Loucy (cell line): ENCODE measurements around the gene BANP.

Experiments used
- EZH2phosphoT487 ChIP-seq: fragments of 200-600 bp; IDR thresholded peaks from 2 replicates; pipeline ENCODE4 v1.6.1; 2018; ENCODE audit warnings: antibody characterized with exemption, mild to moderate bottlenecking, moderate library complexity, borderline replicate concordance
- TF ChIP-seq, protein P1 (sequence below): fragments of 200-600 bp; sonication (generic); conservative IDR thresholded peaks from 2 replicates; pipeline ENCODE4 v1.5.1; 2014; ENCODE audit warnings: mild to moderate bottlenecking, antibody characterized with exemption, low read length

DNA sequence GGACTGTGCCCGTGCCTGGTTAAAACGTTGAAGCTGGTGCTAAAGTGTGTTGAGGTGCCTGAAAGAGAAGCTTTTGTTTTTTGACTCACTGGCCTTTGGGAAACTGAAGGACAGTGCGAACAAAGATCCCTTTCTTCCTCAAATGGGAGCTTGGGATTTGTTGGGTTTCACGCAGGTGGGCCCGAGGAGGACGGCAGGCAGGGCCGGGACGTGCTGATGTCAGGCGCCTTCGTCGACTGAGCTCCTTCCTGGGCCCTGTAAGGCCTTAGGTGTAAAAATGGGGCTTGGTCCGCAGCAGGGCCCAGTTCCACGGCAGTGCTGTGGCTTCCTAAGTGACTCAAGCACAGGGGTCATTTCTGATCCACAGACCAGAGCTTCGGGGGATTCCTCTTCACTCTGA lies 106.9 kb downstream of the BANP start:
- TF ChIP-seq, protein P1, sequence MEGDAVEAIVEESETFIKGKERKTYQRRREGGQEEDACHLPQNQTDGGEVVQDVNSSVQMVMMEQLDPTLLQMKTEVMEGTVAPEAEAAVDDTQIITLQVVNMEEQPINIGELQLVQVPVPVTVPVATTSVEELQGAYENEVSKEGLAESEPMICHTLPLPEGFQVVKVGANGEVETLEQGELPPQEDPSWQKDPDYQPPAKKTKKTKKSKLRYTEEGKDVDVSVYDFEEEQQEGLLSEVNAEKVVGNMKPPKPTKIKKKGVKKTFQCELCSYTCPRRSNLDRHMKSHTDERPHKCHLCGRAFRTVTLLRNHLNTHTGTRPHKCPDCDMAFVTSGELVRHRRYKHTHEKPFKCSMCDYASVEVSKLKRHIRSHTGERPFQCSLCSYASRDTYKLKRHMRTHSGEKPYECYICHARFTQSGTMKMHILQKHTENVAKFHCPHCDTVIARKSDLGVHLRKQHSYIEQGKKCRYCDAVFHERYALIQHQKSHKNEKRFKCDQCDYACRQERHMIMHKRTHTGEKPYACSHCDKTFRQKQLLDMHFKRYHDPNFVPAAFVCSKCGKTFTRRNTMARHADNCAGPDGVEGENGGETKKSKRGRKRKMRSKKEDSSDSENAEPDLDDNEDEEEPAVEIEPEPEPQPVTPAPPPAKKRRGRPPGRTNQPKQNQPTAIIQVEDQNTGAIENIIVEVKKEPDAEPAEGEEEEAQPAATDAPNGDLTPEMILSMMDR: no peak
- no peak for TF ChIP-seq EZH2phosphoT487
